Activated CD4-positive, alpha-beta T cell treated with anti-CD3 and anti-CD28 coated beads, Interleukin-10, Interleukin-2, amounts not matched to agents 100 ng/mL and 50 ng/mL, durations not matched to agents 16 hours and 8 hours (primary cell): ENCODE data around the gene PAX7.
"Not testable (repeated sequence)": the region's sequence is repeated elsewhere in the genome, so short reads cannot be mapped to it uniquely, and the experiment has no call there.

Experiments
- DNase-seq: peaks from one replicate; pipeline ENCODE4 v3.0.0-alpha.2; 2020

Gene PAX7

GRCh38 chr1:18734461-18735223 is 104.0 kb downstream of the PAX7 start:
- no peak for DNase-seq

GRCh38 chr1:18735224-18735997 is 104.8 kb downstream of the PAX7 start:
- no peak for DNase-seq

- DNase-seq = no peak
Observed at GRCh38 chr1:18736958-18737357, 106.3 kb downstream of the PAX7 start.

GRCh38 chr1:18738126-18738525 is 107.5 kb downstream of the PAX7 start:
- no peak for DNase-seq

- no peak for DNase-seq
Observed at GRCh38 chr1:18738617-18739016, 108.0 kb downstream of the PAX7 start.

- no peak for DNase-seq
Observed at GRCh38 chr1:18739408-18739807, 108.8 kb downstream of the PAX7 start.

- DNase-seq = no peak
Observed at GRCh38 chr1:18739897-18740296, 109.3 kb downstream of the PAX7 start.

- DNase-seq = no peak
Observed at GRCh38 chr1:18740617-18741016, 110.0 kb downstream of the PAX7 start.

- no peak for DNase-seq
Observed at GRCh38 chr1:18743233-18743632, 112.6 kb downstream of the PAX7 start.

- DNase-seq = not testable (repeated sequence)
Observed at GRCh38 chr1:18744381-18744780, 113.7 kb downstream of the PAX7 start.

- DNase-seq = no peak
Observed at GRCh38 chr1:18746981-18747380, 116.3 kb downstream of the PAX7 start.

- DNase-seq = no peak
Observed at GRCh38 chr1:18747671-18748070, 117.0 kb downstream of the PAX7 start.

GRCh38 chr1:18748435-18748834 is 117.8 kb downstream of the PAX7 start:
- no peak for DNase-seq

- no peak for DNase-seq
Observed at GRCh38 chr1:18749569-18749968, 118.9 kb downstream of the PAX7 start.

GRCh38 chr1:18750600-18750999 is 120.0 kb downstream of the PAX7 start:
- DNase-seq = no peak

GRCh38 chr1:18751425-18751824 is 120.8 kb downstream of the PAX7 start:
- no peak for DNase-seq

- no peak for DNase-seq
Observed at GRCh38 chr1:18752409-18752808, 121.8 kb downstream of the PAX7 start.

GRCh38 chr1:18760156-18760555 is 129.5 kb downstream of the PAX7 start:
- no peak for DNase-seq

- DNase-seq = no peak
Observed at GRCh38 chr1:18761948-18762840, 131.5 kb downstream of the PAX7 start.

GRCh38 chr1:18764362-18764761 is 133.7 kb downstream of the PAX7 start:
- no peak for DNase-seq

- DNase-seq = no peak
Observed at GRCh38 chr1:18765725-18766124, 135.1 kb downstream of the PAX7 start.

GRCh38 chr1:18766328-18766727 is 135.7 kb downstream of the PAX7 start:
- DNase-seq = no peak

GRCh38 chr1:18767576-18767975 is 136.9 kb downstream of the PAX7 start:
- DNase-seq = not testable (repeated sequence)
